SK-N-SH (cell line): Measurements from ENCODE around the gene FHOD3. TPM values are rescaled to one million over a fixed set of nuclear protein-coding genes. Genes with fewer than 3 reads are reported as not detected.

Source experiments
- CTCF ChIA-PET: fragments of 300-600, 350-600 bp; formaldehyde crosslinking; extraction: SDS; loops from one replicate; lab custom pipeline; 2021; lab: Yijun Ruan, JAX
- POLR2A ChIA-PET: fragments of 350-600 bp; sonication (Branson Sonifier 250); formaldehyde crosslinking; extraction: SDS; loops from one replicate; lab custom pipeline; 2020; ENCODE audit warnings: antibody characterized with exemption, inconsistent platforms; lab: Yijun Ruan, JAX
- DNase-seq: peaks from one replicate; pipeline ENCODE4 v3.0.0; 2012
- H2AFZ ChIP-seq: fragments of 200-600 bp; sonication (generic); 2 replicates; pipeline ENCODE4 v1.8.1; 2016; ENCODE audit warnings: antibody characterized with exemption, mild to moderate bottlenecking, low read depth
- H3F3A ChIP-seq: fragments of 200-600 bp; sonication (generic); replicated peaks from 2 replicates; pipeline ENCODE3; 2016; ENCODE audit warnings: antibody characterized with exemption, mild to moderate bottlenecking; ENCODE audit not compliant: insufficient read depth
- H3K27ac ChIP-seq, 2 experiments: fragments of 200-500 bp in 1 of 2; fragments of 200-600 bp in 1 of 2; sonication (Bioruptor generic) in 1 of 2; sonication (generic), shearing (Covaris generic) in 1 of 2; 2 replicates each; pipeline versions ENCODE4 v1.5.1 to v1.6.1; 2014 to 2016; ENCODE audit warnings: low read depth in 2 of 2, inconsistent platforms in 1 of 2, low read length in 1 of 2, mild to moderate bottlenecking in 1 of 2, mixed read lengths in 1 of 2
- H3K27me3 ChIP-seq: fragments of 200-600 bp; sonication (generic), shearing (Covaris generic); 2 replicates; pipeline ENCODE4 v1.6.1; 2016; ENCODE audit warnings: mixed run types; ENCODE audit not compliant: insufficient read depth
- H3K36me3 ChIP-seq, 2 experiments: fragments of 200-500 bp in 1 of 2; fragments of 200-600 bp in 1 of 2; sonication (Bioruptor generic) in 1 of 2; sonication (generic) in 1 of 2; replicated peaks in 1 of 2; 2 replicates each; pipeline versions ENCODE3 to v1.5.1; 2014 to 2016; ENCODE audit warnings: low read length in 1 of 2, mild to moderate bottlenecking in 1 of 2; ENCODE audit not compliant: insufficient read depth in 2 of 2, control insufficient read depth in 1 of 2
- H3K4me1 ChIP-seq, 2 experiments: fragments of 200-500 bp in 1 of 2; fragments of 200-600 bp in 1 of 2; sonication (Bioruptor generic) in 1 of 2; sonication (generic), shearing (Covaris generic) in 1 of 2; 2 replicates each; pipeline versions ENCODE4 v1.5.1 to v1.6.1; 2014 to 2016; ENCODE audit warnings: low read depth in 1 of 2, low read length in 1 of 2, mixed run types in 1 of 2; ENCODE audit not compliant: insufficient read depth in 2 of 2, control insufficient read depth in 1 of 2
- H3K4me2 ChIP-seq: fragments of 200-600 bp; sonication (generic), shearing (Covaris generic); 2 replicates; pipeline ENCODE4 v1.6.1; 2017; ENCODE audit warnings: mixed run types
- H3K4me3 ChIP-seq, 2 experiments: fragments of 200-500 bp in 1 of 2; fragments of 200-600 bp in 1 of 2; sonication (Bioruptor generic) in 1 of 2; sonication (generic), shearing (Covaris generic) in 1 of 2; 2 replicates each; pipeline versions ENCODE4 v1.5.1 to v1.8.1; 2014 to 2016; ENCODE audit warnings: low read depth in 2 of 2, inconsistent platforms in 1 of 2, low read length in 1 of 2, mild to moderate bottlenecking in 1 of 2, mixed read lengths in 1 of 2, moderate library complexity in 1 of 2
- H3K79me2 ChIP-seq: fragments of 200-600 bp; sonication (generic); 2 replicates; pipeline ENCODE4 v1.8.1; 2017; ENCODE audit warnings: mild to moderate bottlenecking; ENCODE audit not compliant: insufficient read depth
- H3K9ac ChIP-seq: fragments of 200-600 bp; sonication (generic); 2 replicates; pipeline ENCODE4 v1.6.1; 2017; ENCODE audit warnings: mixed run types
- H3K9me2 ChIP-seq: fragments of 200-600 bp; sonication (generic); 2 replicates; pipeline ENCODE4 v1.6.1; 2017; ENCODE audit warnings: mixed run types
- H3K9me3 ChIP-seq: fragments of 200-600 bp; sonication (generic); 2 replicates; pipeline ENCODE4 v1.6.1; 2017; ENCODE audit warnings: mixed run types, mild to moderate bottlenecking, moderate library complexity
- H4K20me1 ChIP-seq: fragments of 200-600 bp; sonication (generic); 2 replicates; pipeline ENCODE4 v1.6.1; 2017; ENCODE audit warnings: mild to moderate bottlenecking, mixed run types; ENCODE audit not compliant: insufficient read depth
- CHD2 ChIP-seq: fragments of 150-350 bp; IDR thresholded peaks from 2 replicates; pipeline ENCODE4 v1.6.1; 2018; ENCODE audit warnings: low read length; ENCODE audit not compliant: partially characterized antibody
- EZH2phosphoT487 ChIP-seq: fragments of 200-600 bp; sonication (generic); IDR thresholded peaks from 2 replicates; pipeline ENCODE4 v1.6.1; 2017; ENCODE audit warnings: low read depth, mixed run types, mild to moderate bottlenecking, antibody characterized with exemption, moderate library complexity, borderline replicate concordance
- FOXJ3 ChIP-seq: sonication (generic); formaldehyde crosslinking; IDR thresholded peaks from 2 replicates; pipeline ENCODE4 v1.5.1; 2020; ENCODE audit warnings: mild to moderate bottlenecking, missing genetic modification reagents
- FOXM1 ChIP-seq: IDR thresholded peaks from 2 replicates; pipeline ENCODE4 v1.4.0; 2012; ENCODE audit warnings: low read depth, mild to moderate bottlenecking
- IRF3 ChIP-seq: fragments of 150-350 bp; IDR thresholded peaks from 2 replicates; pipeline ENCODE4 v1.6.1; 2016; ENCODE audit warnings: mild to moderate bottlenecking, low read depth, low read length
- JUND ChIP-seq: IDR thresholded peaks from 2 replicates; pipeline ENCODE4 v1.4.0; 2012
- MAX ChIP-seq: IDR thresholded peaks from 2 replicates; pipeline ENCODE4 v1.4.0; 2012; ENCODE audit warnings: low read depth
- MXI1 ChIP-seq: IDR thresholded peaks from 2 replicates; pipeline ENCODE4 v1.6.1; 2012; ENCODE audit warnings: mild to moderate bottlenecking, low read depth, low read length, improper control_type of control experiment
- POLR2AphosphoS5 ChIP-seq: IDR thresholded peaks from 2 replicates; pipeline ENCODE4 v1.6.1; 2012; ENCODE audit warnings: low read depth, low read length
- RAD21 ChIP-seq: IDR thresholded peaks from 2 replicates; pipeline ENCODE4 v1.6.1; 2012; ENCODE audit warnings: mild to moderate bottlenecking, low read length
- RFX5 ChIP-seq: IDR thresholded peaks from 2 replicates; pipeline ENCODE4 v1.6.1; 2012; ENCODE audit warnings: mild to moderate bottlenecking, improper control_type of control experiment, low read length
- RXRA ChIP-seq: IDR thresholded peaks from 2 replicates; pipeline ENCODE4 v1.4.0; 2012; ENCODE audit warnings: low read depth, mild to moderate bottlenecking, borderline replicate concordance
- SIN3A ChIP-seq: IDR thresholded peaks from 2 replicates; pipeline ENCODE4 v1.6.1; 2012; ENCODE audit warnings: low read depth, mild to moderate bottlenecking, low read length, moderate library complexity, borderline replicate concordance
- TEAD4 ChIP-seq: IDR thresholded peaks from 2 replicates; pipeline ENCODE4 v1.4.0; 2012; ENCODE audit warnings: mild to moderate bottlenecking, borderline replicate concordance; ENCODE audit not compliant: insufficient read depth
- USF1 ChIP-seq: IDR thresholded peaks from 2 replicates; pipeline ENCODE4 v1.4.0; 2012; ENCODE audit warnings: low read depth, borderline replicate concordance
- YY1 ChIP-seq: IDR thresholded peaks from 2 replicates; pipeline ENCODE4 v1.4.0; 2012; ENCODE audit warnings: low read depth, mild to moderate bottlenecking
- WGBS: methylation state at CpG from one replicate; pipeline ENCODE4 v1.1.6; 2017; ENCODE audit warnings: low lambda C conversion rate; 5-methylcytosine and 5-hydroxymethylcytosine counted together
- polyA plus RNA-seq, 3 experiments: library from polyadenylated mRNA; depleted of rRNA; stranded (reverse); fragments of >200 nt; gene quantifications; 2 replicates each; pipeline ENCODE4 v1.2.3, GENCODE V29; 2012
- TF ChIP-seq, protein P1 (sequence below): IDR thresholded peaks from 2 replicates; pipeline ENCODE4 v1.6.1; 2012; ENCODE audit warnings: mild to moderate bottlenecking, low read depth, low read length, moderate library complexity

The FHOD3 gene
- polyA plus RNA-seq, 1 of the 3 experiments (the other 2 are of a cell fraction), result 10.9 TPM

DNA sequence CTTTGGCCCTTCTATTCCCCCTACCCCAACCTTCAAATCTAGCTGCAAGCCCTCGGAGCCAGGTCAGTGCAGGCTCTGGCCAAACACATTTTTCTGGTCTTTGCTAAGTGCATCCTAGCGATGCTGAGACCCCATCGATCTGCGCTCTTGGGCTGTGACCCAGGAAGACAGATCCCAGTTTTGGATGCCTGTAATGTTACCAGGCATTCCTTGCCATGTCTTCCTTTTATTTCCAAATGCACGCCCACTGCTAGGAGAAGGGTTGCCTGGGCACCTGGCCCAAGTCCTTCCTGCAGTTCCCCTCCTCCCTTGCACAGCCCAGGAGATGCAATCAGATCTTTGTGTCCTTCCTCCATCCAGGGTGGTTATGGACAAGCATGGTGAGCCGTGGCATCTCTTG lies 406.6 kb downstream of the FHOD3 start:
- CTCF ChIA-PET, result interaction anchor here (2.3 kb wide), 1 partner anchor 17 kb away, joined by 7 read pairs; no protein-coding TSS in a partner anchor
- WGBS, result 94% methylated on average over 6 of the region's 6 CpGs
- no peaks in the 10 kb centered on the region for H4K20me1 ChIP-seq

More for the DNA sequence above, 406.6 kb downstream of the FHOD3 start:
- Histone ChIP-seq H3K4me3 (no peak overlapping the region), H3K9me3 (no peaks in the 10 kb centered on the region), H3F3A (no peaks in the 10 kb centered on the region), H3K79me2 (no peaks in the 10 kb centered on the region), H3K4me2 (no peak overlapping the region), H3K36me3 (no peaks in the 10 kb centered on the region), H3K9me2 (no peaks in the 10 kb centered on the region), H3K9ac (no peak overlapping the region), H2AFZ (no peak overlapping the region), H3K4me1 (peaks cover 0 to 15% of the 10 kb centered on the region in 2 experiments; a peak in 1 of 4 replicates), H3K27ac (no peak overlapping the region), H3K27me3 (no peaks in the 10 kb centered on the region)
- no peak for DNase-seq
- TF ChIP-seq CHD2, result no peak
- no peak for TF ChIP-seq IRF3
- TF ChIP-seq RAD21, result no peak
- TF ChIP-seq FOXJ3 (CRISPR knock-in tag), result no peak
- TF ChIP-seq TEAD4, result no peak
- no peak for TF ChIP-seq MAX
- no peak for TF ChIP-seq JUND
- no peak for TF ChIP-seq RXRA
- TF ChIP-seq EZH2phosphoT487, result no peak
- TF ChIP-seq FOXM1, result no peak
- TF ChIP-seq USF1, result no peak
- no peak for TF ChIP-seq SIN3A
- no peak for TF ChIP-seq POLR2AphosphoS5
- TF ChIP-seq YY1, result no peak
- TF ChIP-seq, protein P1, sequence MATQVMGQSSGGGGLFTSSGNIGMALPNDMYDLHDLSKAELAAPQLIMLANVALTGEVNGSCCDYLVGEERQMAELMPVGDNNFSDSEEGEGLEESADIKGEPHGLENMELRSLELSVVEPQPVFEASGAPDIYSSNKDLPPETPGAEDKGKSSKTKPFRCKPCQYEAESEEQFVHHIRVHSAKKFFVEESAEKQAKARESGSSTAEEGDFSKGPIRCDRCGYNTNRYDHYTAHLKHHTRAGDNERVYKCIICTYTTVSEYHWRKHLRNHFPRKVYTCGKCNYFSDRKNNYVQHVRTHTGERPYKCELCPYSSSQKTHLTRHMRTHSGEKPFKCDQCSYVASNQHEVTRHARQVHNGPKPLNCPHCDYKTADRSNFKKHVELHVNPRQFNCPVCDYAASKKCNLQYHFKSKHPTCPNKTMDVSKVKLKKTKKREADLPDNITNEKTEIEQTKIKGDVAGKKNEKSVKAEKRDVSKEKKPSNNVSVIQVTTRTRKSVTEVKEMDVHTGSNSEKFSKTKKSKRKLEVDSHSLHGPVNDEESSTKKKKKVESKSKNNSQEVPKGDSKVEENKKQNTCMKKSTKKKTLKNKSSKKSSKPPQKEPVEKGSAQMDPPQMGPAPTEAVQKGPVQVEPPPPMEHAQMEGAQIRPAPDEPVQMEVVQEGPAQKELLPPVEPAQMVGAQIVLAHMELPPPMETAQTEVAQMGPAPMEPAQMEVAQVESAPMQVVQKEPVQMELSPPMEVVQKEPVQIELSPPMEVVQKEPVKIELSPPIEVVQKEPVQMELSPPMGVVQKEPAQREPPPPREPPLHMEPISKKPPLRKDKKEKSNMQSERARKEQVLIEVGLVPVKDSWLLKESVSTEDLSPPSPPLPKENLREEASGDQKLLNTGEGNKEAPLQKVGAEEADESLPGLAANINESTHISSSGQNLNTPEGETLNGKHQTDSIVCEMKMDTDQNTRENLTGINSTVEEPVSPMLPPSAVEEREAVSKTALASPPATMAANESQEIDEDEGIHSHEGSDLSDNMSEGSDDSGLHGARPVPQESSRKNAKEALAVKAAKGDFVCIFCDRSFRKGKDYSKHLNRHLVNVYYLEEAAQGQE, result no peak
- TF ChIP-seq MXI1, result no peak
- TF ChIP-seq RFX5, result no peak
- POLR2A ChIA-PET, result no interaction called here
